ENCODE data around the gene C1orf174. TPM values are rescaled to one million over a fixed set of nuclear protein-coding genes. Genes with fewer than 3 reads are reported as not detected.

The C1orf174 gene
- total and polyA plus RNA-seq, 2 donors (not counting 1 experiment from before 2014, with no cell fraction given): 24.1 to 39.6 TPM

DNA sequence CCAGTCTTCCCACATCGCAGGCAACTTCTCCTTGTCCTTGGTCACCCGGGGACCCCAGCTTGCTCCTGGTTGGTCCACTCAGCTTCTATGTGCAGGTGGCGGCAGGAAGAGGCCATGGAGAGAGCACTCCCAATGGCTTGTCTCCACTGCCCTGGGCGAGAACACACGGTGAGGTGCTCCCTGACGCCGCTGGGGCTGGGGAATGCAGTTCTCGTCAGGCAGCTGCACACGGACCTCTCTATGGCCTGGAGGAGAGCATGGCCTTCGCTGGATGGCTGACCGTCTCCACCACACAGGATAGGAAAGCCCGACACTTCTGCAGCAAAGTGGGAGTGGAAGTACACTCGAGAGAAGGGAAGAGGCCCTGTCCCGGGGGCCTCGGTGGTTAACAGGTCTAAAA is 11.8 kb downstream of the C1orf174 start:
- no peak for TF ChIP-seq EZH2 (IDR thresholded peaks at IDR 0.05; ENCODE audit: low read length, missing control alignments)
- TF ChIP-seq, protein P1, sequence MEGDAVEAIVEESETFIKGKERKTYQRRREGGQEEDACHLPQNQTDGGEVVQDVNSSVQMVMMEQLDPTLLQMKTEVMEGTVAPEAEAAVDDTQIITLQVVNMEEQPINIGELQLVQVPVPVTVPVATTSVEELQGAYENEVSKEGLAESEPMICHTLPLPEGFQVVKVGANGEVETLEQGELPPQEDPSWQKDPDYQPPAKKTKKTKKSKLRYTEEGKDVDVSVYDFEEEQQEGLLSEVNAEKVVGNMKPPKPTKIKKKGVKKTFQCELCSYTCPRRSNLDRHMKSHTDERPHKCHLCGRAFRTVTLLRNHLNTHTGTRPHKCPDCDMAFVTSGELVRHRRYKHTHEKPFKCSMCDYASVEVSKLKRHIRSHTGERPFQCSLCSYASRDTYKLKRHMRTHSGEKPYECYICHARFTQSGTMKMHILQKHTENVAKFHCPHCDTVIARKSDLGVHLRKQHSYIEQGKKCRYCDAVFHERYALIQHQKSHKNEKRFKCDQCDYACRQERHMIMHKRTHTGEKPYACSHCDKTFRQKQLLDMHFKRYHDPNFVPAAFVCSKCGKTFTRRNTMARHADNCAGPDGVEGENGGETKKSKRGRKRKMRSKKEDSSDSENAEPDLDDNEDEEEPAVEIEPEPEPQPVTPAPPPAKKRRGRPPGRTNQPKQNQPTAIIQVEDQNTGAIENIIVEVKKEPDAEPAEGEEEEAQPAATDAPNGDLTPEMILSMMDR (conservative IDR thresholded peaks at IDR 0.05 in 1 of 2, IDR thresholded peaks at IDR 0.05 in 1 of 2; ENCODE audit: low read depth in 1 of 2, low read length in 2 of 2): no peak
- H3K4me1 ChIP-seq (ENCODE audit: control insufficient read depth, extremely low read depth, insufficient read depth, low read length): no peaks in the 10 kb centered on the region
- no peaks in the 10 kb centered on the region for H4K20me1 ChIP-seq (ENCODE audit: control insufficient read depth, extremely low read depth, insufficient read depth, low read length)
- no peak for DNase-seq (ENCODE audit: low read depth in 2 of 2)
- no peaks in the 10 kb centered on the region for H3K27me3 ChIP-seq (ENCODE audit: control insufficient read depth, insufficient read depth, low read length)
- H3K4me3 ChIP-seq (replicated peaks in 1 of 4; ENCODE audit: control extremely low read depth in 1 of 4, insufficient read depth in 1 of 4, low read depth in 3 of 4, low read length in 4 of 4): no peak overlapping the region
- no peak overlapping the region for H3K27ac ChIP-seq (ENCODE audit: insufficient read depth, low read length)
- peaks cover 9% of the 10 kb centered on the region for H3K79me2 ChIP-seq (ENCODE audit: control insufficient read depth, insufficient read depth, low read length)
- H2AFZ ChIP-seq (ENCODE audit: low read length): no peak overlapping the region
- no peak overlapping the region for H3K4me2 ChIP-seq (ENCODE audit: extremely low read depth, insufficient read depth, low read length)
- H3K9me3 ChIP-seq (ENCODE audit: control insufficient read depth, insufficient read depth, low read depth, low read length): no peaks in the 10 kb centered on the region
- no peak overlapping the region for H3K9ac ChIP-seq (ENCODE audit: insufficient read depth, low read length)
- H3K36me3 ChIP-seq (ENCODE audit: control insufficient read depth, insufficient read depth, low read length): peaks cover 3% of the 10 kb centered on the region

DNA sequence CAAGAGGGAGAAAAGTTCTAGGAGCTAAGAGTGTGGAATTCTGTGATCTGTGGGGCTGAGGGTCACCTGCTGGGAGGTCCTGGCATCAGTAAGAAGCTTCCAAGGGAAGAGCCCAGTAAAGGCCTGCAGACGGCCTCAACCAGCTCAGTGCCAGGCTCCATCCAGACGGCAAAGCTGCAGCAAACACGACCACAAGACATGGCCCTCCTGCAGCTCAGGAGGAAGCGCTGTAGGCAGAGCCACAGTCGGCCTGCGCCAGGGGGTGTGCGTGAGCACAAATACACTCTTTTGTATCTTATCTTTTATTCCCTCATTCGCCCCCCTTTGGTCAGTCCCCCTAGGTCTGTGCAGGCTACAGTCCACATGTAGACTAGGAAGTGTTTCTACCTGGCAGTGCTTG is 13.4 kb downstream of the C1orf174 start:
- Histone ChIP-seq H3K36me3 (ENCODE audit: control insufficient read depth, insufficient read depth, low read length) (peaks cover 3% of the 10 kb centered on the region), H3K4me1 (ENCODE audit: control insufficient read depth, extremely low read depth, insufficient read depth, low read length) (no peaks in the 10 kb centered on the region), H4K20me1 (ENCODE audit: control insufficient read depth, extremely low read depth, insufficient read depth, low read length) (no peaks in the 10 kb centered on the region), H3K79me2 (ENCODE audit: control insufficient read depth, insufficient read depth, low read length) (peaks cover 3% of the 10 kb centered on the region), H3K4me2 (ENCODE audit: extremely low read depth, insufficient read depth, low read length) (no peak overlapping the region), H3K4me3 (replicated peaks in 1 of 4; ENCODE audit: control extremely low read depth in 1 of 4, insufficient read depth in 1 of 4, low read depth in 3 of 4, low read length in 4 of 4) (no peak overlapping the region), H3K27me3 (ENCODE audit: control insufficient read depth, insufficient read depth, low read length) (no peaks in the 10 kb centered on the region), H3K27ac (ENCODE audit: insufficient read depth, low read length) (no peak overlapping the region), H3K9me3 (ENCODE audit: control insufficient read depth, insufficient read depth, low read depth, low read length) (no peaks in the 10 kb centered on the region), H3K9ac (ENCODE audit: insufficient read depth, low read length) (no peak overlapping the region), H2AFZ (ENCODE audit: low read length) (no peak overlapping the region)
- TF ChIP-seq, protein P1 (conservative IDR thresholded peaks at IDR 0.05 in 1 of 2, IDR thresholded peaks at IDR 0.05 in 1 of 2; ENCODE audit: low read depth in 1 of 2, low read length in 2 of 2): no peak
- no peak for TF ChIP-seq EZH2 (IDR thresholded peaks at IDR 0.05; ENCODE audit: low read length, missing control alignments)
- DNase-seq (ENCODE audit: low read depth in 2 of 2): no peak

DNA sequence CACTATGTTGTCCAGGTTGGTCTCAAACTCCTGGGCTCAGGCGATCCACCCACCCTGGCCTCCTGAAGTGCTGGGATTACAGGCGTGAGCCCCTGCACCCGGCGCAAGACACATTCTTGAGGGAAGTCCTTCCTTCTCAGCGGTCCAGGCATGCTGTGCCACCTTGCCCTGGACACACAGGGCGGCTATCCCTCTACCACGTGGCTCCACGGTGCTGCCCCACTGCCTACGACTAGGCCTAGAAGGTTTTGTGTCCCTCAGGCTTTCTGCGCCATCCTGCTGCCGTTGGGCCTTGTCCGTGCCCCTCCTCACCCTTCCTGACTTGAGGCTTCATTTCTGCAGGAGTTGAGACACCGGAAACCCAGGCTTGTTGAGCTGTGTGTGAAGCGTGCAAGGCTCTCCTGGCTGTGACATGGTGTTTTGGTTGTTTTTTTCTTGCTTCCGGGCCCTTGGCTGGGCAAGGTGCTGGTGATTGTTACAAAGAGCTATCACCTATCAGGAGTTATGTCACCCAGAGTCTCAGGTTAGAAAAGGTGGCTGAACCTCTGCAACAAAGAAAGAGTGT is 13.9 kb downstream of the C1orf174 start:
- DNase-seq (ENCODE audit: low read depth in 2 of 2): no peak
- Histone ChIP-seq H3K36me3 (ENCODE audit: control insufficient read depth, insufficient read depth, low read length) (peaks cover 3% of the 10 kb centered on the region), H3K9me3 (ENCODE audit: control insufficient read depth, insufficient read depth, low read depth, low read length) (no peaks in the 10 kb centered on the region), H3K27ac (ENCODE audit: insufficient read depth, low read length) (no peak overlapping the region), H3K79me2 (ENCODE audit: control insufficient read depth, insufficient read depth, low read length) (no peaks in the 10 kb centered on the region), H2AFZ (ENCODE audit: low read length) (no peak overlapping the region), H3K4me1 (ENCODE audit: control insufficient read depth, extremely low read depth, insufficient read depth, low read length) (no peaks in the 10 kb centered on the region), H3K4me2 (ENCODE audit: extremely low read depth, insufficient read depth, low read length) (no peak overlapping the region), H3K27me3 (ENCODE audit: control insufficient read depth, insufficient read depth, low read length) (no peaks in the 10 kb centered on the region), H3K9ac (ENCODE audit: insufficient read depth, low read length) (no peak overlapping the region), H3K4me3 (replicated peaks in 1 of 4; ENCODE audit: control extremely low read depth in 1 of 4, insufficient read depth in 1 of 4, low read depth in 3 of 4, low read length in 4 of 4) (no peak overlapping the region), H4K20me1 (ENCODE audit: control insufficient read depth, extremely low read depth, insufficient read depth, low read length) (no peaks in the 10 kb centered on the region)
- TF ChIP-seq, protein P1 (conservative IDR thresholded peaks at IDR 0.05 in 1 of 2, IDR thresholded peaks at IDR 0.05 in 1 of 2; ENCODE audit: low read depth in 1 of 2, low read length in 2 of 2): no peak

Measured in fibroblast of lung (primary cell).